Stimulated activated CD8-positive, alpha-beta memory T cell treated with anti-CD3 and anti-CD28 coated beads, Interleukin-4, amount 100 ng/mL, for 48 hours (primary cell): ENCODE measurements around the gene PHPT1.

Source experiments
- DNase-seq: peaks from one replicate; pipeline ENCODE4 v3.0.0-alpha.2; 2020

Gene PHPT1

GRCh38 chr9:136849960-136850865, 1.0 kb downstream of the PHPT1 start:
- no peak for DNase-seq

- no peak for DNase-seq
Observed at GRCh38 chr9:136850866-136851775, 1.9 kb downstream of the PHPT1 start.

- DNase-seq = no peak
Observed at GRCh38 chr9:136851941-136852663, 2.9 kb downstream of the PHPT1 start, which contains the start of gene MAMDC4. Gene MAMDC4 (plus strand): TSS chr9:136852346. CDS start chr9:136852417, 71 bp downstream.

- no peak for DNase-seq
Observed at GRCh38 chr9:136852664-136853595, 3.7 kb downstream of the PHPT1 start.

GRCh38 chr9:136853596-136854112, 4.4 kb downstream of the PHPT1 start:
- DNase-seq = no peak

GRCh38 chr9:136854113-136854841, 5.1 kb downstream of the PHPT1 start:
- DNase-seq = no peak

GRCh38 chr9:136854842-136855460, 5.7 kb downstream of the PHPT1 start:
- DNase-seq = no peak

- DNase-seq = no peak
Observed at GRCh38 chr9:136855461-136856078, 6.4 kb downstream of the PHPT1 start.

- DNase-seq = no peak
Observed at GRCh38 chr9:136856079-136856476, 6.9 kb downstream of the PHPT1 start.

- DNase-seq = no peak
Observed at GRCh38 chr9:136856541-136857141, 7.4 kb downstream of the PHPT1 start.

GRCh38 chr9:136857166-136857565, 8.0 kb downstream of the PHPT1 start:
- DNase-seq = peak; percentile 26

GRCh38 chr9:136857581-136858412, 8.6 kb downstream of the PHPT1 start:
- DNase-seq = no peak

GRCh38 chr9:136858452-136858843, 9.2 kb downstream of the PHPT1 start:
- DNase-seq = no peak

GRCh38 chr9:136858844-136859757, 9.9 kb downstream of the PHPT1 start:
- DNase-seq = no peak

- DNase-seq = no peak
Observed at GRCh38 chr9:136860529-136860928, 11.3 kb downstream of the PHPT1 start.

- no peak for DNase-seq
Observed at GRCh38 chr9:136860933-136861873, 12.0 kb downstream of the PHPT1 start.
